Breast epithelium (tissue), 3 donors: Measurements from ENCODE around the gene MTERF2.

Experiments used
- CTCF ChIP-seq, 3 donors: fragments of 450-650 bp; IDR thresholded peaks; one replicate each; pipeline ENCODE4 v1.5.1; 2016 to 2017; ENCODE audit warnings: antibody characterized with exemption in 3 of 3, mild to moderate bottlenecking in 3 of 3, moderate library complexity in 3 of 3
- POLR2A ChIP-seq: fragments of 450-650 bp; IDR thresholded peaks from one replicate; pipeline ENCODE4 v1.6.1; 2016; ENCODE audit warnings: antibody characterized with exemption, mild to moderate bottlenecking, moderate library complexity

- TF ChIP-seq CTCF (IDR thresholded peaks at IDR 0.05) (no peak), POLR2A (no peak)
Measured at GRCh38 chr12:106960443-106960842, 26.5 kb downstream of the MTERF2 start.
